Kidney (tissue), 14 donors: ENCODE measurements around the gene NPHP4. TPM values are rescaled to one million over a fixed set of nuclear protein-coding genes. Genes with fewer than 3 reads are reported as not detected.

Experiments used
- DNase-seq, 5 donors: peaks; one replicate each; pipeline ENCODE4 v3.0.0-alpha.2; 2013 to 2020
- FAIRE-seq: peaks from 2 replicates; lab custom pipeline; 2012; peaks lifted over from hg19 to GRCh38; lab: Jason Lieb, UNC
- H3K27ac ChIP-seq, 2 donors: one replicate each; pipeline ENCODE4 v1.7.0; 2013; ENCODE audit warnings: low read depth in 2 of 2, low read length in 2 of 2, inconsistent platforms in 1 of 2
- H3K27me3 ChIP-seq: one replicate; pipeline ENCODE4 v1.7.1; 2013; ENCODE audit warnings: low read length, inconsistent platforms; ENCODE audit not compliant: control insufficient read depth, insufficient read depth
- H3K36me3 ChIP-seq, 3 donors: one replicate each; pipeline versions ENCODE4 v1.7.0 to v1.7.1; 2013; ENCODE audit warnings: low read length in 3 of 3, control low read depth in 1 of 3, inconsistent platforms in 1 of 3; ENCODE audit not compliant: insufficient read depth in 3 of 3, control insufficient read depth in 2 of 3
- H3K4me1 ChIP-seq, 3 donors: one replicate each; pipeline versions ENCODE4 v1.7.0 to v1.7.1; 2013; ENCODE audit warnings: low read length in 3 of 3, inconsistent platforms in 1 of 3, low read depth in 1 of 3; ENCODE audit not compliant: control insufficient read depth in 2 of 3, insufficient read depth in 2 of 3
- H3K4me3 ChIP-seq, 3 donors: one replicate each; pipeline versions ENCODE4 v1.7.0 to v1.8.1; 2013; ENCODE audit warnings: low read length in 3 of 3, control low read depth in 1 of 3, inconsistent platforms in 1 of 3
- H3K9ac ChIP-seq, 3 donors: one replicate each; pipeline versions ENCODE4 v1.7.0 to v1.7.1; 2013; ENCODE audit warnings: low read length in 3 of 3, control low read depth in 1 of 3, inconsistent platforms in 1 of 3
- H3K9me3 ChIP-seq, 3 donors: one replicate each; pipeline versions ENCODE4 v1.7.0 to v1.7.1; 2013; ENCODE audit warnings: low read length in 3 of 3, control low read depth in 1 of 3, inconsistent platforms in 1 of 3; ENCODE audit not compliant: control insufficient read depth in 2 of 3, insufficient read depth in 1 of 3
- intact Hi-C: fragments of 100-400 bp; cut with DNase I; formaldehyde crosslinking; loops from one replicate; pipeline ENCODE4 v1.11.1; 2022
- polyA plus RNA-seq: library from polyadenylated mRNA; stranded (reverse); fragments of 350-450 nt; fragmentation: Illumina TruSeq; extraction: RNeasy Lipid Tissue Mini Kit (QIAGEN cat#74804); gene quantifications from one replicate; pipeline ENCODE4 v1.2.3, GENCODE V29; 2014; ENCODE audit warnings: low read depth, low replicate concordance; ENCODE audit not compliant: insufficient read depth
- total RNA-seq: library from RNA; stranded (reverse); fragmentation: NEBNext Ultra II Directional; extraction: Animal tissue kit (Norgen Biotek cat#: 25700); gene quantifications from one replicate; pipeline ENCODE4 v1.2.1, GENCODE V29; 2021
- TF ChIP-seq, protein P1 (sequence below): IDR thresholded peaks from 3 replicates; pipeline ENCODE4 v1.5.1; 2012; ENCODE audit warnings: mild to moderate bottlenecking, moderate library complexity, borderline replicate concordance; ENCODE audit not compliant: insufficient read depth; ENCODE audit errors: extremely low read depth
- donor health status: control.
- donor health status: control.
- donor health status: control.
- donor health status: control.
- donor health status: control.
- donor health status: DM: yes; HTN: yes; CAD: no.
- donor health status: Normal renal cell carcinoma (clear cell type).

The NPHP4 gene
- total and polyA plus RNA-seq, 2 donors from 2014 or later: 2.9 to 16.1 TPM

DNA sequence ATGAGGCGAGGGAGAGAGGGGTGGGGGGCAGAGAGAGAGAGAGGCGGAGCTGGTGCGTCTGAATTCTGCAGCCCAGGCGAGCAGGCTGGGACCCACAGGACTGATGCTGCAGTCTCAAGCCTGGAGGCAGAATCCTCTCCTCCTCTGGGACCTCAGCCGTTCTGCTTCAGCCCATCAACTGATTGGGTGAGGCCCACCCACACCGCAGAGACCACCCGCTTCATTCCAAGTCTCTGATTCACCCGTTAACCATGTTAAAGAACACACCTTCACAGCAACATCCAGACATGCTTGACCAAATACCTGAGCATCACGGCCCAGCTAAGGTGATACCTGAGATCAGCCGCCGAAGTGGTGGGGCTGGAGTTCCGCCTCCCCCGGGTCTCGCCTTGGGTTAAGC, 147.8 kb downstream of the NPHP4 start:
- intact Hi-C loops: no loop called here
- Histone ChIP-seq H3K4me3 (no peak overlapping the region), H3K36me3 (no peaks in the 10 kb centered on the region), H3K4me1 (no peaks in the 10 kb centered on the region), H3K9me3 (no peaks in the 10 kb centered on the region), H3K9ac (no peak overlapping the region), H3K27ac (no peak overlapping the region), H3K27me3 (no peaks in the 10 kb centered on the region)
- TF ChIP-seq, protein P1, sequence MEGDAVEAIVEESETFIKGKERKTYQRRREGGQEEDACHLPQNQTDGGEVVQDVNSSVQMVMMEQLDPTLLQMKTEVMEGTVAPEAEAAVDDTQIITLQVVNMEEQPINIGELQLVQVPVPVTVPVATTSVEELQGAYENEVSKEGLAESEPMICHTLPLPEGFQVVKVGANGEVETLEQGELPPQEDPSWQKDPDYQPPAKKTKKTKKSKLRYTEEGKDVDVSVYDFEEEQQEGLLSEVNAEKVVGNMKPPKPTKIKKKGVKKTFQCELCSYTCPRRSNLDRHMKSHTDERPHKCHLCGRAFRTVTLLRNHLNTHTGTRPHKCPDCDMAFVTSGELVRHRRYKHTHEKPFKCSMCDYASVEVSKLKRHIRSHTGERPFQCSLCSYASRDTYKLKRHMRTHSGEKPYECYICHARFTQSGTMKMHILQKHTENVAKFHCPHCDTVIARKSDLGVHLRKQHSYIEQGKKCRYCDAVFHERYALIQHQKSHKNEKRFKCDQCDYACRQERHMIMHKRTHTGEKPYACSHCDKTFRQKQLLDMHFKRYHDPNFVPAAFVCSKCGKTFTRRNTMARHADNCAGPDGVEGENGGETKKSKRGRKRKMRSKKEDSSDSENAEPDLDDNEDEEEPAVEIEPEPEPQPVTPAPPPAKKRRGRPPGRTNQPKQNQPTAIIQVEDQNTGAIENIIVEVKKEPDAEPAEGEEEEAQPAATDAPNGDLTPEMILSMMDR: no peak
- FAIRE-seq (no peak), DNase-seq (no peak)

DNA sequence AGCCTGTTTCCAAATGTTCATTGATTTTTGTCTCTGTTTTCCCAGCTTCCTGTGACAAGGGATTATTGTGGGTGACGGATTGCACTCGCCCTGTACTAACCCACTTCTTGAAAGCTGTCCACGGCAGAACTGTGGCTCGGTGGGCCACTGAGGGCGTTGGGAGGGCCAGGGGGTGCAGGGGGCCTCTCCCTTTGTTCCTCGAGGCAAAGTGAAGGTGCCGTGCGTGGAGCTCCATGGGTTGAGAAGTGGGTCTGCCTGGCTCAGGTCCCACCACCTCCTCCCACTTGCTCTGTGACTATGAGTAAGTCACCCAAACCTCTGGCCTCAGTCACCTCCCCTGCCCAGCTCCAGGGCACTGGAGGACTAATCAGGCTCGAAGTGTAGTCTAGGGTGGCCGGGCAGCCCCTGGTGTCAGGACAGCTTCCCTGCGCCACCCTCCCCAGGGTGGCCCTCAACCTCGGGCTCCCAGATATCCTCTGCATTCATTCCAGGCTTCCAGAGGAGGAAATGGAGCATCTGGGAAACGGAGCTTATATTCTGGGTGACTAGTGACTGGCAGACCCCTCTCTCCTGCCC, 148.6 kb downstream of the NPHP4 start:
- DNase-seq (no peak), FAIRE-seq (no peak)
- Histone ChIP-seq H3K9ac (no peak overlapping the region), H3K4me1 (no peaks in the 10 kb centered on the region), H3K36me3 (no peaks in the 10 kb centered on the region), H3K4me3 (no peak overlapping the region), H3K27me3 (no peaks in the 10 kb centered on the region), H3K9me3 (no peaks in the 10 kb centered on the region), H3K27ac (no peak overlapping the region)
- intact Hi-C loops: no loop called here
- TF ChIP-seq, protein P1: no peak

DNA sequence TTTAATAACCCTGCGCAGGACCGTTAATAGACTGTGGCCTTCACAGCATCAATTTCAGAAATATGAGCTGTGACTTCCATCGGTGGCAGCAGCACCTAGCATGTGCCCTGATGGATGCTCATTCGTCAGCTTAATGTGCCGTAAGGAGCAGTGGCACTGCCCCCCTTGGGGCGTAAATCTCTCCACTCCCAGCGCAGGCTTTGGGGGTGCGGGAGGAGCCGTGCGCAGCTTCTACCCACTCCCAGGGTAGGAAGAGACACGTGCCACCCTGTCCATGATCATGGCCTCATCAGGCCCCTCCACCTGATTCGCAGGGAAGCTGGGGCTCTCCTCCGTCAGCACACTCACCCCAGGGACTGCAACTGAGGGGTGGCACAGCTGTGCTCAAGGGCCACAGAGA, 149.5 kb downstream of the NPHP4 start:
- Histone ChIP-seq H3K9me3 (no peaks in the 10 kb centered on the region), H3K4me3 (no peak overlapping the region), H3K36me3 (no peaks in the 10 kb centered on the region), H3K4me1 (no peaks in the 10 kb centered on the region), H3K9ac (no peak overlapping the region), H3K27ac (no peak overlapping the region), H3K27me3 (no peaks in the 10 kb centered on the region)
- FAIRE-seq (no peak), DNase-seq (peak in 3 of 5 donors; percentile 20 to 31 (median 21))
- TF ChIP-seq, protein P1: no peak
- intact Hi-C loops: no loop called here

DNA sequence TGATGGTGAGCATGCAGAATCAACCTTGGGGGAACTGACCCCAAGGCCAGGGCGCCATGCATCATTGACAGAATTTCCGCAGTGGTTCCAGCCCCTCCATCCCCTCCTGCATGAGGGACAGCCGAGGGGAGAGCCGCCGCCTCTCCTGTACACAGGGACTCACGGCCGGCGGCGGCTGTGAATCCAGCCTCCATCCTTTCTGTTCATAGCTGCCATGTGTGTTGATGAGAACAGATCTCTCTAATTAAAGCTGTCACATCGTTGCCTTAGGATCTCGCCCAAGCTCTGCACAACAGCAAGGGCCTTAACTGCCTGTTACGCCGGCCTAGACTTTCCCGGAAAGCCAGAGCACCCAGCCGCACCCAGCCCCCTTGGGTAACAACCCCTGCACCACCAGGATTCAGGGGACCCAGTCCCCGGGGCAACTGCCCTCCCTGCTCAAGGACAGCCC, 151.6 kb downstream of the NPHP4 start:
- DNase-seq (no peak), FAIRE-seq (no peak)
- H3K4me3 ChIP-seq: no peak overlapping the region
- no peak overlapping the region for H3K9ac ChIP-seq
- H3K36me3 ChIP-seq: no peaks in the 10 kb centered on the region
- TF ChIP-seq, protein P1: no peak
- no peak overlapping the region for H3K27ac ChIP-seq
- no peaks in the 10 kb centered on the region for H3K4me1 ChIP-seq
- no peaks in the 10 kb centered on the region for H3K27me3 ChIP-seq
- intact Hi-C loops: no loop called here
- no peaks in the 10 kb centered on the region for H3K9me3 ChIP-seq
